GM12878 (cell line): ENCODE measurements around the gene KIF11.

Source experiments
- ELK1 ChIP-seq: IDR thresholded peaks from 2 replicates; pipeline ENCODE4 v1.6.1; 2012; ENCODE audit warnings: low read depth, low read length, improper control_type of control experiment
- HDGF ChIP-seq: fragments of 450-650 bp; IDR thresholded peaks from 2 replicates; pipeline ENCODE4 v1.6.1; 2016; ENCODE audit warnings: antibody characterized with exemption
- TCF7 ChIP-seq: IDR thresholded peaks from 2 replicates; pipeline ENCODE4 v1.6.1; 2014; ENCODE audit warnings: antibody characterized with exemption, borderline replicate concordance

- TF ChIP-seq HDGF (no peak), TCF7 (no peak), ELK1 (no peak)
Observed at GRCh38 chr10:92688927-92689662, 96.2 kb downstream of the KIF11 start.
